ENCODE results near the gene RPS6KL1.
A peak's percentile ranks its signal among the peaks of the same experiment; 100 is the strongest.
"Not testable (repeated sequence)": the region's sequence is repeated elsewhere in the genome, so short reads cannot be mapped to it uniquely, and the experiment has no call there.

The RPS6KL1 gene

GRCh38 chr14:74935360-74935680, 12.3 kb upstream of the RPS6KL1 start:
- H3K4me3 ChIP-seq (ENCODE audit: control insufficient read depth, low read depth, low read length) = no peak overlapping the region
- DNase-seq (ENCODE audit: low read depth) = no peak
- TF ChIP-seq CTCF (conservative IDR thresholded peaks at IDR 0.05; ENCODE audit: control insufficient read depth, insufficient read depth, low read depth, low read length) = no peak

GRCh38 chr14:74934476-74935359, 11.7 kb upstream of the RPS6KL1 start:
- DNase-seq (ENCODE audit: low read depth) = no peak
- no peak overlapping the region for H3K4me3 ChIP-seq (ENCODE audit: control insufficient read depth, low read depth, low read length)
- no peak for TF ChIP-seq CTCF (conservative IDR thresholded peaks at IDR 0.05; ENCODE audit: control insufficient read depth, insufficient read depth, low read depth, low read length)

GRCh38 chr14:74934041-74934440, 11.0 kb upstream of the RPS6KL1 start:
- peak; percentile 40 for DNase-seq (ENCODE audit: low read depth)
- no peak for TF ChIP-seq CTCF (conservative IDR thresholded peaks at IDR 0.05; ENCODE audit: control insufficient read depth, insufficient read depth, low read depth, low read length)
- H3K4me3 ChIP-seq (ENCODE audit: control insufficient read depth, low read depth, low read length) = no peak overlapping the region

- H3K4me3 ChIP-seq (ENCODE audit: control insufficient read depth, low read depth, low read length); DNase-seq (ENCODE audit: low read depth): not testable (repeated sequence)
Observed at GRCh38 chr14:74932936-74933335, 9.9 kb upstream of the RPS6KL1 start.

GRCh38 chr14:74932401-74932901, 9.4 kb upstream of the RPS6KL1 start:
- peak; percentile 56 for DNase-seq (ENCODE audit: low read depth)
- H3K4me3 ChIP-seq (ENCODE audit: control insufficient read depth, low read depth, low read length) = no peak overlapping the region
- no peak for TF ChIP-seq CTCF (conservative IDR thresholded peaks at IDR 0.05; ENCODE audit: control insufficient read depth, insufficient read depth, low read depth, low read length)

GRCh38 chr14:74931744-74932143, 8.7 kb upstream of the RPS6KL1 start:
- H3K4me3 ChIP-seq (ENCODE audit: control insufficient read depth, low read depth, low read length); DNase-seq (ENCODE audit: low read depth): not testable (repeated sequence)

GRCh38 chr14:74929242-74929641, 6.2 kb upstream of the RPS6KL1 start:
- TF ChIP-seq CTCF (conservative IDR thresholded peaks at IDR 0.05; ENCODE audit: control insufficient read depth, insufficient read depth, low read depth, low read length) = no peak
- no peak overlapping the region for H3K4me3 ChIP-seq (ENCODE audit: control insufficient read depth, low read depth, low read length)
- no peak for DNase-seq (ENCODE audit: low read depth)

- H3K4me3 ChIP-seq (ENCODE audit: control insufficient read depth, low read depth, low read length) = no peak overlapping the region
- no peak for TF ChIP-seq CTCF (conservative IDR thresholded peaks at IDR 0.05; ENCODE audit: control insufficient read depth, insufficient read depth, low read depth, low read length)
- DNase-seq (ENCODE audit: low read depth) = no peak
Observed at GRCh38 chr14:74927225-74927624, 4.2 kb upstream of the RPS6KL1 start.
